ENCODE data around the gene CEP350.

CEP350 gene

GRCh38 chr1:180046674-180047073, 92.1 kb downstream of the CEP350 start:
- DNase-seq (ENCODE audit: low spot score) = no peak
- in situ Hi-C loops (cut with MboI; ENCODE audit: low sequenced_read_pairs, unreplicated experiment) = no loop called here
- no peak for TF ChIP-seq CTCF (IDR thresholded peaks at IDR 0.05; ENCODE audit: borderline replicate concordance, control extremely low read depth, extremely low read depth, insufficient read depth, missing control alignments)

- no peak for DNase-seq (ENCODE audit: low spot score)
- in situ Hi-C loops (cut with MboI; ENCODE audit: low sequenced_read_pairs, unreplicated experiment) = no loop called here
- no peak for TF ChIP-seq CTCF (IDR thresholded peaks at IDR 0.05; ENCODE audit: borderline replicate concordance, control extremely low read depth, extremely low read depth, insufficient read depth, missing control alignments)
Measured at GRCh38 chr1:180053594-180054567, 99.3 kb downstream of the CEP350 start.

- in situ Hi-C loops (cut with MboI; ENCODE audit: low sequenced_read_pairs, unreplicated experiment) = no loop called here
- DNase-seq (ENCODE audit: low spot score) = no peak
- TF ChIP-seq CTCF (IDR thresholded peaks at IDR 0.05; ENCODE audit: borderline replicate concordance, control extremely low read depth, extremely low read depth, insufficient read depth, missing control alignments) = no peak
Measured at GRCh38 chr1:180057883-180058396, 103.3 kb downstream of the CEP350 start.

GRCh38 chr1:180061019-180061418, 106.4 kb downstream of the CEP350 start:
- DNase-seq (ENCODE audit: low spot score) = no peak
- no peak for TF ChIP-seq CTCF (IDR thresholded peaks at IDR 0.05; ENCODE audit: borderline replicate concordance, control extremely low read depth, extremely low read depth, insufficient read depth, missing control alignments)
- in situ Hi-C loops (cut with MboI; ENCODE audit: low sequenced_read_pairs, unreplicated experiment) = no loop called here

GRCh38 chr1:180062452-180062971, 107.9 kb downstream of the CEP350 start:
- in situ Hi-C loops (cut with MboI; ENCODE audit: low sequenced_read_pairs, unreplicated experiment) = no loop called here
- TF ChIP-seq CTCF (IDR thresholded peaks at IDR 0.05; ENCODE audit: borderline replicate concordance, control extremely low read depth, extremely low read depth, insufficient read depth, missing control alignments) = no peak
- DNase-seq (ENCODE audit: low spot score) = no peak

GRCh38 chr1:180065408-180065807, 110.8 kb downstream of the CEP350 start:
- in situ Hi-C loops (cut with MboI; ENCODE audit: low sequenced_read_pairs, unreplicated experiment) = no loop called here
- TF ChIP-seq CTCF (IDR thresholded peaks at IDR 0.05; ENCODE audit: borderline replicate concordance, control extremely low read depth, extremely low read depth, insufficient read depth, missing control alignments) = no peak
- no peak for DNase-seq (ENCODE audit: low spot score)
